Ovary (tissue), 3 donors: Measurements from ENCODE around the gene SLC13A4.

Source experiments
- CTCF ChIP-seq, 3 donors: fragments of 450-650 bp in 2 of 3; fragments of 200-600 bp in 1 of 3; IDR thresholded peaks; one replicate each; pipeline versions ENCODE4 v1.5.1 to v1.8.0; 2016 to 2022; ENCODE audit warnings: antibody characterized with exemption in 3 of 3, mild to moderate bottlenecking in 1 of 3
- POLR2A ChIP-seq: fragments of 450-650 bp; IDR thresholded peaks from one replicate; pipeline ENCODE4 v1.6.1; 2017; ENCODE audit warnings: antibody characterized with exemption, mild to moderate bottlenecking, moderate library complexity
- donor health status: DM: no; HTN: no; CAD: no.

GRCh38 chr7:135726276-135726788 is 1.7 kb downstream of the SLC13A4 start:
- TF ChIP-seq CTCF (IDR thresholded peaks at IDR 0.05) (no peak), POLR2A (no peak)
